Mucosa of descending colon (tissue), 3 donors: ENCODE results near the gene NDUFS5. TPM values are rescaled to one million over a fixed set of nuclear protein-coding genes. Genes with fewer than 3 reads are reported as not detected.
"Not testable (repeated sequence)": the region's sequence is repeated elsewhere in the genome, so short reads cannot be mapped to it uniquely, and the experiment has no call there.

ENCODE experiments used
- ATAC-seq: fragments of 200-7000 bp; cut with Tn5 transposase; one replicate; pipeline ENCODE4 v1.9.1; 2020; ENCODE audit warnings: mild to moderate bottlenecking, moderate library complexity
- DNase-seq, 3 donors: peaks; one replicate each; pipeline ENCODE4 v3.0.0-alpha.2; 2020
- H3K36me3 ChIP-seq: fragments of 200-600 bp; one replicate; pipeline ENCODE4 v1.8.0; 2021; ENCODE audit warnings: low read depth, mild to moderate bottlenecking
- H3K4me1 ChIP-seq: fragments of 200-600 bp; one replicate; pipeline ENCODE4 v1.8.0; 2021; ENCODE audit warnings: low read depth, mild to moderate bottlenecking
- H3K4me3 ChIP-seq: fragments of 200-600 bp; one replicate; pipeline ENCODE4 v1.8.0; 2021; ENCODE audit warnings: mild to moderate bottlenecking
- H3K9me3 ChIP-seq: fragments of 200-600 bp; one replicate; pipeline ENCODE4 v1.8.0; 2021; ENCODE audit warnings: mild to moderate bottlenecking
- intact Hi-C, 2 donors: fragments of 100-400 bp; cut with DNase I in 1 of 2; cut with micrococcal nuclease in 1 of 2; formaldehyde crosslinking; loops; one replicate each; pipeline versions ENCODE4 v1.11.0 to v1.11.1; 2022; cut with DNase I, micrococcal nuclease
- total RNA-seq, 3 donors: library from RNA; stranded (reverse); fragmentation: NEBNext Ultra II Directional in 2 of 3; extraction: Animal tissue kit (Norgen Biotek cat#: 25700) in 2 of 3; gene quantifications; one replicate each; pipeline versions ENCODE4 v1.2.1 to v1.2.4, GENCODE V29; 2021 to 2023
- TF ChIP-seq, protein P1 (sequence below): fragments of 200-600 bp; IDR thresholded peaks from one replicate; pipeline ENCODE4 v1.8.0; 2022; ENCODE audit warnings: antibody characterized with exemption, mild to moderate bottlenecking
- donor health status: DM: no; HTN: no; CAD: no; lungs with moderate emphysema.
- donor health status: DM: no; HTN: no; CAD: no.
- donor health status: DM: no; HTN: yes; CAD: no.

Gene NDUFS5
- total RNA-seq, 3 donors from 2014 or later, result 167 to 224 (median 183) TPM

DNA sequence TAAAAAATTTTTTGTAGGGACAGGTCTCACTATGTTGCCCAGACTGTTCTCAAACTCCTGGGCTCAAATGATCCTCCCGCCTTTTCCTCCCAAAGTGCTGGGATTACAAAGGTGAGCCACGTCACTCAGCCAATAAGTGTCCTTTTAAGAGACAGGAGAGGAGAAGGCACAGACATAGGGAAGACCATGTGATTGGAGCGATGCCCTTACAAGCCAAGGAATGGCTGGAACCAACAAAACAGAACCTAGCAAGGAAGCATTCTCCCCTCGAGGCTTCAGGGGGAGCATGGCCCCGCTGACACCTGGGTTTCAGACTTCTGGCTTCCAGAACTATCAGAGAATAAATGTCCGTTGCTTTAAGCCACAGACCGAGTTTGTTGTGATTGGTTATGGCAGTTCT is 37.0 kb downstream of the NDUFS5 start:
- TF ChIP-seq, protein P1, sequence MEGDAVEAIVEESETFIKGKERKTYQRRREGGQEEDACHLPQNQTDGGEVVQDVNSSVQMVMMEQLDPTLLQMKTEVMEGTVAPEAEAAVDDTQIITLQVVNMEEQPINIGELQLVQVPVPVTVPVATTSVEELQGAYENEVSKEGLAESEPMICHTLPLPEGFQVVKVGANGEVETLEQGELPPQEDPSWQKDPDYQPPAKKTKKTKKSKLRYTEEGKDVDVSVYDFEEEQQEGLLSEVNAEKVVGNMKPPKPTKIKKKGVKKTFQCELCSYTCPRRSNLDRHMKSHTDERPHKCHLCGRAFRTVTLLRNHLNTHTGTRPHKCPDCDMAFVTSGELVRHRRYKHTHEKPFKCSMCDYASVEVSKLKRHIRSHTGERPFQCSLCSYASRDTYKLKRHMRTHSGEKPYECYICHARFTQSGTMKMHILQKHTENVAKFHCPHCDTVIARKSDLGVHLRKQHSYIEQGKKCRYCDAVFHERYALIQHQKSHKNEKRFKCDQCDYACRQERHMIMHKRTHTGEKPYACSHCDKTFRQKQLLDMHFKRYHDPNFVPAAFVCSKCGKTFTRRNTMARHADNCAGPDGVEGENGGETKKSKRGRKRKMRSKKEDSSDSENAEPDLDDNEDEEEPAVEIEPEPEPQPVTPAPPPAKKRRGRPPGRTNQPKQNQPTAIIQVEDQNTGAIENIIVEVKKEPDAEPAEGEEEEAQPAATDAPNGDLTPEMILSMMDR, result no peak
- ATAC-seq, result no peak
- intact Hi-C loops, result no loop called here

DNA sequence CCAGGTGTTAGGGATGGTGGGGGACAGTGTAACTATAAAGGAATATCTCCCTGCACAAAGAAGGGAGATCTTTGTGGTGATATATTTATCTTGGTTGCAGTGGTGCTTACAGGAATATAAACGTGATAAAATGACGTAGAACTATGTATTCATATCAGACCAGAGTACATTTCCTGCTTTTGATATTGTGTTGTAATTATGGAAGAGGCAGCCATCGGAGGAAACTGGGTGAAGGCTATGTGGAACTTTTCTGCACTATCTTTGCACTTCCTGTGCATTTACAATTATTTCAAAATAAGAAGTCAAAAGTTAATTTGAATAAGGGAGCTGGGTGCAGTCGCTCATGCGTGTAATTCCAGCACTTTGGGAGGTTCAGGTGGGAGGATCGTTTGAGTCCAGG is 37.6 kb downstream of the NDUFS5 start:
- intact Hi-C loops, result no loop called here
- DNase-seq (no peak), ATAC-seq (peak; percentile 80)
- Histone ChIP-seq H3K4me3 (no peak overlapping the region), H3K36me3 (no peaks in the 10 kb centered on the region), H3K9me3 (no peaks in the 10 kb centered on the region), H3K4me1 (peaks cover 8% of the 10 kb centered on the region)
- TF ChIP-seq, protein P1, result no peak

More for the DNA sequence above, 37.0 kb downstream of the NDUFS5 start:
- no peaks in the 10 kb centered on the region for H3K9me3 ChIP-seq
- no peaks in the 10 kb centered on the region for H3K36me3 ChIP-seq
- H3K4me3 ChIP-seq, result no peak overlapping the region
- no peak for DNase-seq
- H3K4me1 ChIP-seq, result peaks cover 8% of the 10 kb centered on the region

DNA sequence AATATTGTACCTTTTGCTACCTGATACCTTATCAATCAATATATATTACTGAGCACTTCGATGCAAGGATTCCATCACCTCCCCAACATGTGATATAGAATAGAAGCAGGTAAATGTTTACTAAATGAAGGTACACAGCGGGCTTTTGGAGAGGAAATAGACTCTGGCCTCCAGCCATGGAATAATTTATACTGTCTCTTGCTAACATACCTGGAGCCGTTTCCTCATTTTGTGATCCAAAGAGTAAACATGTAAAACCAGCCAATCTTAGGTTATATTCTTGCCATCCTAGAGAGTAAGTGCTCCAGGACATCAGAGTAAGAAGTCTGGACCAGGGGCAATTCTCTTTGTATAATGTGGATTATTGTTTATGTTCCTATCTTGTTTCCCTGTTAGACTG is 39.4 kb downstream of the NDUFS5 start:
- intact Hi-C loops, result no loop called here
- no peak overlapping the region for H3K4me3 ChIP-seq
- TF ChIP-seq, protein P1, result no peak
- ATAC-seq (peak; percentile 89), DNase-seq (peak in 1 of 3 donors; percentile 68)
- H3K9me3 ChIP-seq, result no peaks in the 10 kb centered on the region
- peaks cover 8% of the 10 kb centered on the region for H3K4me1 ChIP-seq
- H3K36me3 ChIP-seq, result no peaks in the 10 kb centered on the region

DNA sequence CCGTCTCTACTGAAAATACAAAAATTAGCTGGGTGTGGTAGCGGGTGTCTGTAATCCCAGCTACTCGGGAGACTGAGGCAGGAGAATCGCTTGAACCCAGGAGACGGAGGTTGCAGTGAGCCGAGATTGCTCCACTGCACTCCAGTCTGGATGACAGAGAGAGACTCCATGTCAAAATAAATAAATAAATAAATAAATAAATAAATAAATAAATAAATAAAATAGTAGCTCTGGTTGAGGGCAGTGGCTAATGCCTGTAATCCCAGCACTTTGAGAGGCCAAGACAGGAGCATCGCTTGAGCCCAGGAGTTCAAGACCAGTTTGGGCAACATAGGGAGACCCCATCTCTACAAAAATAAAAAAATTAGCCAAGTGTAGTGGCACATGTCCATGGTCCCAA is 42.1 kb downstream of the NDUFS5 start:
- ATAC-seq, H3K4me3 ChIP-seq, H3K9me3 ChIP-seq, H3K4me1 ChIP-seq, H3K36me3 ChIP-seq, intact Hi-C loops, DNase-seq: not testable (repeated sequence)

DNA sequence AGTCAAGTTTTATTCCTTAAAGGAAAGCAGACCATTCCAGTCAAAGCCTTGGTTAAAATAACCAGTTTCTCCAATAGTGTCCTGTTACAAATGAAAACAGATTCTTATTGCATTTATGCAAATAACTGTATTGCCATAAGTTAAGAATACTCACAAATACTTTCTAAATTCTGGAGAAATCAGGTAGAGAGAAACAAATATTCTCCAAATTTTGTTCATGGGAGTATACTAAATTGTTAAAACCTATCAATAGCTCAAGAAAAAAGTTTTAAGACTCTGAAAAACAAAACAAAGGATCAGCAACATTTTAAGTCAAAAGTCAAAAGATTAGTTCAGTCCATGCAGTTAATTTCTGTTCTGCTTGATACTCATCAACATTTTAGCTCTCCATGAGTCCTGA is 45.4 kb downstream of the NDUFS5 start:
- H3K9me3 ChIP-seq, ATAC-seq, DNase-seq, H3K4me1 ChIP-seq, intact Hi-C loops, H3K4me3 ChIP-seq, H3K36me3 ChIP-seq: not testable (repeated sequence)

DNA sequence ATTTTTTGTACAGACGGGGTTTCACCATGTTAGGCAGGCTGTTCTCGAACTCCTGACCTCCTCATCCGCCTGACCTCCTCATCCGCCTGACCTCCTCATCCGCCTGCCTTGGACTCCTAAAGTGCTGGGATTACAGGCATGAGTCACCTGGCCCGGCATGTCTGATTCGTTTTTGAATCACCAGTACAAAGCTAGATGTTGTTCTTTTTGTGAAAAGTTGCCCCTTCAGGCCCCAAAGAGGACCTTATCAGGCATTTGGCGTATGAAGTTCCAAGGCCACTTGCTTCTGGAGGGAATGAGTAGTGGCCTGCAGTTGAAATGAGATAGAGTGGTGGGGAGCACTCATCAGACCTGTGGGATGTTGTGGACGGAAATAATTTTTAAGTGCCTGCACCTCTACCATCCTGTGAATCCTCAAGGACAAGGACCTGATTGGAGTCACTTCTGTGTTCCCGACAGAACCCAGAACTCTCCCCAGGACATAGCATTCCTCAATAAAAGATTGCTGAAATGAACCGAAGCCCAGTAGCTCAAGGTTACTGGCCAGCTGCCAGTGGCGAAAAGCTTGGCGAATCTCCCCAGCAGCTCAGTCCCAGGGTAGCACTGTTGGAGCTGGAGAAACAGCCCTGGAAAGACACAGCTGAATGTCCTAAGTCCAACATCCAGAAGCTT is 50.1 kb downstream of the NDUFS5 start:
- H3K4me1 ChIP-seq, result no peaks in the 10 kb centered on the region
- H3K9me3 ChIP-seq, result peaks cover 2% of the 10 kb centered on the region
- TF ChIP-seq, protein P1, result no peak
- H3K4me3 ChIP-seq, result no peak overlapping the region
- DNase-seq, result peak; percentile 37 to 56 (median 46)
- no peaks in the 10 kb centered on the region for H3K36me3 ChIP-seq
- peak; percentile 44 for ATAC-seq
- intact Hi-C loops, result no loop called here

DNA sequence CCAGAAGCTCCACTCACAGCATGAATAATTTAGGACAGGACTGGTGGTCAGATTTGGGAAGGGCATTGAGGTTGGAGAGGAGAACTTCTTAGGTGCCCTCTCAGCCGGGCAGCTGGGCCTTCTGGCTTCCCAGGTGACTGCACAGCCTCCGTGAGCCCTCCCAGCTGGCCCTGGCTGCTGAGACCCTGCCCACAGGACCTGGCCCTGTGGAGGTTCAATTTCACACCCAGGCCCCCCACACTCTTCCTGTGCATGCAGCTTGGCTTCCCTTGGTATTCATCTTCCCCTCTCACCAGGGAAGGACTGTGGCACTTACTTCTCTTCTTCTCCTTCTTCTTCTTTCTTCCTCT is 50.6 kb downstream of the NDUFS5 start:
- H3K36me3 ChIP-seq, result no peaks in the 10 kb centered on the region
- TF ChIP-seq, protein P1, result no peak
- DNase-seq (no peak), ATAC-seq (no peak)
- peaks cover 2% of the 10 kb centered on the region for H3K4me1 ChIP-seq
- no peaks in the 10 kb centered on the region for H3K9me3 ChIP-seq
- H3K4me3 ChIP-seq, result no peak overlapping the region
- intact Hi-C loops, result no loop called here
